NCI-H226 (cell line): ENCODE data around the gene AHNAK.

ENCODE experiments used
- DNase-seq: peaks from one replicate; pipeline ENCODE4 v3.0.0-alpha.2; 2015

AHNAK gene

DNA sequence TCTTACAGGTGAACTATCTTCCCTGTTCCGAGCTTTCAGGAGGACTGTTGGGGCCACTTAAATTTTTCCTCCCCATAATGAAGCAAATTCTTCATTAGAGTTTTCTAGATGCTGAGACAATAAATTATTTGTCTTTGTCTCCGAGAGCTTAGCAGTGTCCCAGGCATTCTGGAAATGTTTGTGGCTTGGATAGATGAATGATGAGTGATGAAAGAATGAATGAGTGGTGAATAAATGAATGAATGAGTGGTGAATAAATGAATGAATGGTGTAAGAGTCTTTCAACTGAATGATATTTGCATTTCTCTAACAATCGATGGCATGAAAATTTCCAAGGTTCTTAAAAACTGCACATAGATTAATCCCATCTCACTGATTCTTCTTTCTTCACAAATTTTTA, 52.8 kb downstream of the AHNAK start:
- no peak for DNase-seq

DNA sequence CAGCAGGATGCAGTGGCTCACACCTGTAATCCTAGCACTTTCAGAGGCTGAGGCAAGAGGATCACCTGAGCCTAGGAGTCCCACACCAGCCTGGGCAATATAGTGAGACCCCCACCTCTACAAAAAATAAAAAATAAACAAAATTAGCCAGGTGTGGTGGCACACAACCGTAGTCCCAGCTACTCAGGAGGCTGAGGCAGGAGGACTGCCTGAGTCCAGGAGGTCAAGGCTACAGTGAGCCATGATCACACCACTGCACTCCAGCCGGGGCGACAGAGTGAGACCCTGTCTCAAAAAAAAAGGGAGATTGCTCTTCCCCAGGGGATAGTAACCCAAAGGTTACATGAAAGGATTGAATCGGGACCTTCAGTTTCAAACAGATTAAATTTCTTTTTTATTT, 54.0 kb downstream of the AHNAK start:
- no peak for DNase-seq

DNA sequence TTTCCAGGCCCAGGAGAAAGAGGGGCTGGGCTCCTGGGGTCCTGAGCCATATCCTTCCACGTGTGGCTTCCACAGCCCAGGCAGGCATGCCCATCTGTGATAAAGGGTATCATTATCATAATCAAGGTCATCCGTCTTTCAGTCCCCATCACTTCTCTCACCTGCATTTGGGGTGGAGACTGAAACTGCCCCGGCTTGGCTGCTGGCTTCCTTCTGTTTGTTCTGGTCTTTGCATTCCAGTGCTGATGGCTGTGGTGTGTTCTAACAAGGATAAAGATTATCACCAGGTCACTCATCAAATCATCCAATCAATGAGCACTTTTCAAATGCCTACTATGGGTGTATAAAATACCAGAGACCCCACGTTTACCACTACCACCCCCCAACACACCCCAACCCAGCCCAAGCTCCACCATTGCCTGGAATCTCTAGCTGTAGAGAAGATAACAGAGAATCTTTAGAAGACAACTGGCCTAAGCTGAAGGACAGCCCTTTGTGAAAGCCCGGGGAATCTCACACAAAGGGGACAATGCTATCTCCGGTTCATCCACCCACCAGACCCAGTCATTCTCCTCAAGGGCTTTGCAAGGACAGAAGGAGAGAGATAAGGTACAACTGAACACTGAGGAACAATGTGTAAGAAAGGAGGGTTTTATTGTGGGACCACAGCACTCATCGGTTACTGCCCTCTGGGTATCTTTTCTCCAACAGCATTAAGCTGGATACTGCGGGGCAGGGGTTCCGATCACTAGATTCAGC, 54.9 kb downstream of the AHNAK start:
- no peak for DNase-seq

- DNase-seq, result peak; percentile 49
Observed at GRCh38 chr11:62489204-62489603, 57.4 kb downstream of the AHNAK start.

- DNase-seq, result no peak
Observed at GRCh38 chr11:62487738-62488551, 58.7 kb downstream of the AHNAK start.

DNA sequence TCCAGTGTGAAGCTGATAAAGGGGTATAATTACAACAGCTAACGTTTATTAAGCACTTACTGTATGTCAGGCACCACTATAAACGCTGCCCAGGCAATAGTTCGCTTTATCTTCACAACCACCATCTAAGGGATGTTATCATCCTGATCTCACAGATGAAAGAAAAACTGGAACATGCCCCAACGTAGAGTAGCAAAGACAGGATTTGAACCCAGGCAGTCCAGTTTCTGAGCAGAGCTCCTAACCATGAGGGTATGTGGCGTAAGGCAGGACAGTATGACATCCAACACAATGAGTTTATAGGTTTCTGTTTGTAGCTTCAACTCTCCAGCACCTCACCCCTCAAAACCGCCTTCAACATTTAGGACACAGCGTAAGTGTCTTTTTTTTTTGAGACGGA, 59.5 kb downstream of the AHNAK start:
- DNase-seq, result no peak

GRCh38 chr11:62484352-62484751, 62.3 kb downstream of the AHNAK start:
- no peak for DNase-seq

DNA sequence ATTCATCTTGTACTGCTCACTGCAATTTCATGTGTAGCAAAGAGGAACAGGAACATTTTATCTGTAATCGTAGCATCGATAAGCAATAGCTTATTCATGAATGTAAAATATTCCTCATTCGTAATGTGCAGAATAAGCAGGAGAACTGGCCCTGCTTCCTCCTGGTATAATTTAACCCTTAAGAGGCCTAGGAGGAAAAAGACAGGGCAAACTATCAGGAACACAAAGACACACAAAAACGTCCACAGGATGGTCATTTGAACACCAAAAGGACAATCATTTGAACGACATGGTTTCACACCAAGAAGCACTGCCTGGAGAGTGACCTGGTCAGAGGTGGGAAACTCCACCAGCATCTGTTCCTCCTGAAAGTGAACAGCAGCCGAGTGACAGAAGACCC, 63.9 kb downstream of the AHNAK start:
- no peak for DNase-seq

DNA sequence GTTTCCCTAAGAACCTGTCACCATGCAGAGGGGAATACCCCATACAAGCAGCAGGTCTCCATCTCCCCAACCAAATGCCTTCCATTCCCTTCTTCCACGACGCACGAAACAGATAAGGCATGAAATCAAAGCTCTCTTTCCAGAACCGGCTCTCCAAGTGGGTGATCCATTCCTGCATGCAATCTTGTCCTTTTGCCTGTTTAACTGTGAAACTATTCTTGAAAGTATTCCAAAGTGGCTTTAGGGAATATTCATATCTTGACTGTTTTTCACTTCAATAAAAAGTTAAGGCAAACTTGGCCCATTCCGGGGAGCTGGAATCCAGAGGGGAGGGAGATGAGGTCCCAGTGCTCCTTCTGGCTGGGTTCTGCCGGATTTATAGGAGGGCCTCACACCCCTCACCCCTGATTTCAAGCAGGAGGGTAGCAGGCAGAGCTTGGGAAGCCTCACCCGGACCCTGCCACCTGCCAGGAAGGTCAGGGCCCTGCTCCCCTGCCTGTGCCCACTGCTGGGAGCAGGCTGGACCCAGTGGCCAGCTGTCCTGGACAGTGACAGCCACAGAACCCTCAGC, 66.9 kb downstream of the AHNAK start:
- DNase-seq, result no peak

GRCh38 chr11:62477927-62478326, 68.7 kb downstream of the AHNAK start:
- DNase-seq, result no peak

DNA sequence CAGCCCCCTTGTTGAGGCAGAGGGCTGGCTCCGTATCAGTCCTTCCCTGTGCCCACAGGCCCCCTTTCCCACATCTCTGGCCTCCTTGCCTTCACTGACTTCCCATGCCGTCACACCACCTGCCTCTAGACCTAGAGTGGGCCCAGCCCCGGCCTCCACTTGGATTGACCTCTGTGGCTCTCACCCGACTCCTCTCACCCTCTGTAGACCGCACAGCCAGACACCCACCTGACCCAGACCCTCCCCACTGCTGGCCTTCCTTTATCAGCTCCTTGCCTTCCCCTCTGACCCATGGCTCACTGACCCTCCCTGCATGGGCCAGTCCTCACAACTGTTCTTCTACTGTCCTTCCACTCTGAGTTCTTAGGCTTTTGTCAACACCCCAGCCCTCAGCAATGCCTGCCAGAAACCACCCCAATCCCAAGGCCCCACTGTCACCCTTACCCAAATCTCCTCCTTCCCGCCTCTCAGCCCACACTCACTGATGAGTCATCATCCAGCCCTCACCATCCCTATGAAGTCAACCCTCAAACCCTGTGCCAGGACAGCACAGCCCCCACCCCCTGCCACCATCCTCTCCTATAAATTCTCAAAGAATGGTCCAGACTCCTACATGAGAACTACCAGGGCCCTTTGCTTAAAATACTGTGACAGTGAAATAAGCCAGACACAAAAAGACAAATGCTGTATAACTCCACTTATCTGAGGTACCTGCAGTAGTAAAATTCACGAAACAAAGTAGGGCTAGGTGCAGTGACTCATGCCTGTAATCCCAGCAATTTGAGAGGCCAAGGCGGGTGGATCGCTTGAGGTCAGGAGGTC, 74.3 kb downstream of the AHNAK start:
- peak; percentile 70 for DNase-seq

DNA sequence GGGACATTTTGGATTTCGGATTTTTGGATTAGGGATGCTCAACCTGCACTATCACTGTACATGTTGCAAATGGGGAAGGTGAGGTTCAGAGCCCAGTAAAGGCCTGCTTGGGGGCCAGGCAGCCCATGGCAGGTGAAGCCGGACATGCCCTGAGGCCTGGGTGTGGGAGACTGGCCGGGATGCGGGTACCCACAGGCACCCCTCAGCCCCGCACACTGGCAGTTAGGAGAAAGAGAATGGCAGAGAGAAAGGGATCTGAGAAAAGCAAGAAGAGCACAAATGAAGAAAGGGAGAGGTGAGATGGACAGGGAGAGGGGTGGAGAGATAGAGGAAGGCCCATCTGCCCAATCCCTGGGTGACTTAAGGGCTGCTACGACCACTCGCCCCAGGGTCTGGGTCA, 75.0 kb downstream of the AHNAK start:
- DNase-seq, result no peak

DNA sequence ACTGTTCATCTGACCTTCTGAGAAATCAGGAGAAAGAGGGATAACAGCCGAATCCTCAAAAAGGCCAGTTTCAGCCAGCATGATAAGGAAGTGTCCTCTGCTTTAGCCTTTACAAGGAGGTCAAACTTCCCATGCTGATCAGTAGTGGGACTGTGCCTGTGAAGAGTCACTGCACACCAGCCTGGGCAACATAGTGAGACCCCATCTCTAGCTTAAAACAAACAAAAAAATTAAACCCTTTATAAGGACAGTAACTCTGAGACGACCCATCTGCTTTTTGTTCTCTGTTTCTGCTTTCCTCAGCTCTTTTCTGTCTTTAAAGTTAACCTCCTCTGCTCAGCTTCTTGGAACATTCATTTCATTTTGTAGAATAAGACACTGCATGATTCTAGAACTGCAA, 78.0 kb downstream of the AHNAK start:
- DNase-seq, result no peak

- no peak for DNase-seq
Observed at GRCh38 chr11:62466444-62466843, 80.2 kb downstream of the AHNAK start.

GRCh38 chr11:62464655-62465054, 82.0 kb downstream of the AHNAK start:
- DNase-seq, result no peak

DNA sequence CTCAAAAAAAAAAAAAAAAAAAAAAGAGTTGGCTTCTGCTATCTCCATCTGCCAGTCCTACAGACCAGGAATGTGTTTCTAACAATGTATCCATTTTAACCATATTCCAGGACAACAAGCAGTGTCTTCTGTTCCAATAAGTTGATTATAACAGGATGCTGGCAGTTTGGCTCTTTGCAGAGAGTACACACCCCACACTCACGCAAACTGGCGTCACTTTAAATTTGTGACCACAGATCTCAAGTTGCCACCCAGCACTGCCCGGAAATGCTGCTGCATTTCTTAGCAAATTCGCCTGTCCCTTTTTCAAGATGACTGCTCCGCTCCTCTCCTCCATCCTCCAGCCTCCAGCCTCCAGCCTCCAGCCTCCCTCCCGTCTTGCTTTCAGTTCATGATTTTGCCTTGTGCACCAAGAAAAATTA, 83.5 kb downstream of the AHNAK start:
- no peak for DNase-seq

- no peak for DNase-seq
Observed at GRCh38 chr11:62462508-62462892, 84.1 kb downstream of the AHNAK start.

- peak; percentile 62 for DNase-seq
Observed at GRCh38 chr11:62461740-62462507, 84.7 kb downstream of the AHNAK start.

- no peak for DNase-seq
Observed at GRCh38 chr11:62459080-62459479, 87.5 kb downstream of the AHNAK start.

DNA sequence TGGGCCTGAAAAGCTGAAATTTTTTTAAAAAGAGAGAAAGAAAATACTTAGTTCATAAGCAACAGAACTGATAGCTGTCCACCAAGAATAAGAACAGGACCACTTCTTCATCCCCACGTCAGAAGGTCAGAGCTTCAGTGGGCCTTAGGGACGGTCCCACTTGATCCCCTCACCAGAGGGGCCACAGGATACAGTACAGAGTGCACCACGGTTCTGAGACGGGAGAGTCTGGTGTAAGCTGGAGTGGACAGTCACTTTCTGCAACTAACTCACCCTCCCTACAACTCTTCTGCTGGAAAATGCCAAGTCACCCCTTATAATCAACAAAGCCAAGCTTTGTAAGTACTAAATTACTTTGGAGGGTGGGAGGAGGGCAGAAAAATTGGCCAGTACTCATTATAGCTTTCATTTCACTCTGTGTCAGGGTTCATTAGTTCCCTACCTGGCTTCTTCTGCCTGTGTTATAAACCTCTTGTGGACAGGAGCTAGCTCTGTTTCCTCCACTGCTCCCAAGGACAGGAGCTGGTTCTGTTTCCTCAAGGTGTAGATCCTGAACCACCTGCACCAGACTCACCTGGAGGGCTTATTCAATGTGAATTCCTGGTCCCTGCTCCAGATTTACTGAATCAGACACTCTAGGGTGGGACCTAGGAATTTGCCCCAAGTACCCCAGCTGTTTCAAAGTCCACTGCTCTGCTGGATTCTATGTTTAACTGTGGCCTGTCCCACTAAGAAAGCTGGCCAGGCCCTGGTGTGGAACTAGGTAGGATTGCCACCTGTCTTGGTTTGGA, 88.2 kb downstream of the AHNAK start:
- no peak for DNase-seq

DNA sequence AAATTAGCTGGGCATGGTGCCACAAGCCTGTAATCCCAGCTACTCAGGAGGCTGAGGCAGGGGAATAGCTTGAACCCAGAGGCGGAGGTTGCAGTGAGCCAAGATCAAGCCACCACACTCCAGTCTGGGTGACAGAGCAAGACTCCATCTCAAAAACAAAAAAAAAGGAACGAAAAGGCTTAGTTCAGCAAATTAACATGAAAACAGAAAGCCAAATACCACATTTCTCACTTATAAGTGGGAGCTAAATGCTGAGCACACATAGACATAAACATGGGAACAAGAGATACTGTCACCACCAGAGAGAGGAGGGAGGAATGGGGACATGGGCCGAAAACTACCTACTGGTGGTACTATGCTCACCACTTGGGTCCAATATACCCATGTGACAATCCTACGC, 89.1 kb downstream of the AHNAK start:
- DNase-seq, result no peak

GRCh38 chr11:62456630-62457029, 90.0 kb downstream of the AHNAK start:
- DNase-seq, result no peak
